Endometrium (tissue), 2 donors: Measurements from ENCODE around the gene HABP2.
A peak's percentile ranks its signal among the peaks of the same experiment; 100 is the strongest.

ENCODE experiments used
- FAIRE-seq: peaks from 2 replicates; lab custom pipeline; 2012; peaks lifted over from hg19 to GRCh38; lab: Jason Lieb, UNC
- donor health status: control.
- donor health status: control.

The HABP2 gene

DNA sequence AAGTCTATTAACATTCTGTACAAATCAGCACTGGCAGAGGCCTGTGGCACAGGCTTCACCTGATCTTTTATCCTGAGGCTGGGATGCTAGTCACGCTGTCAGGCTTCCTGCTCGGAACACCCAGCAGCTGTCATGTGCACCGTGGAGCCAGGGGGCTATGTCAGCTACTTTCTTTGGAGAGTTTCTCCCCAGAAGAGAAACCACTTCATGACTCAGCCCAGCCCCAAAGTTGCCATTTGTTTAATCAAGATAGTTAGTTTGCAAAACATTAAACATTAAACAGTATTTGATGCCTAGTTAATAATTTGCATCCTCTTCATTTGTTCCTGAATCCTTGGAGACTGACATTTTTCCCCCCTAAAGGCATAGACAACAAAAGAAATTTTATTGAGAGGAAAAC lies at the start of gene HABP2:
Gene HABP2 (plus strand): TSS at position 353 of the 400 bp plus-strand sequence. CDS start 69 bp downstream, outside the sequence.
- FAIRE-seq, result no peak

DNA sequence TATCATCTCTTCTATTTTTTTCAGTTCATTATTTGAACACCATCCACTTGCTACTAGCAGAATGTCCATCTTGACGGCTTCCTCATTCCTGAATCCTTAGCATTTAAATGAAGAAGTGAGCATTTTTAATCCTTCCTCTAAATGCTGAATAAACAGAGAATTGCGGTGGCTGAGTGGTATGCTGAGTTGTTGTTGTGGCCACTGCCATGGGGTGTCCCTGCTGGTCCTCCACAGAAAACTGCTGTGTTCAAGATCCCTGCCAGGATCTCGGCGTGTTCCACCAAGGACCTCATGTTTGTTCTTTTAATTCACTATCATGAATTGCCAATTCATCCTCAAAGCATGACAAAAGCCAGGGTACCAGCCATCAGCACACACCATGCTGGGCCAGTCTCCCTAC lies 48.9 kb upstream of the HABP2 start:
- FAIRE-seq, result no peak

- no peak for FAIRE-seq
Measured at GRCh38 chr10:113504423-113504822, 48.4 kb upstream of the HABP2 start.

- FAIRE-seq, result no peak
Measured at GRCh38 chr10:113506476-113506875, 46.4 kb upstream of the HABP2 start.

GRCh38 chr10:113511419-113511818 lies 41.4 kb upstream of the HABP2 start:
- no peak for FAIRE-seq

GRCh38 chr10:113515161-113515560 lies 37.7 kb upstream of the HABP2 start:
- no peak for FAIRE-seq

DNA sequence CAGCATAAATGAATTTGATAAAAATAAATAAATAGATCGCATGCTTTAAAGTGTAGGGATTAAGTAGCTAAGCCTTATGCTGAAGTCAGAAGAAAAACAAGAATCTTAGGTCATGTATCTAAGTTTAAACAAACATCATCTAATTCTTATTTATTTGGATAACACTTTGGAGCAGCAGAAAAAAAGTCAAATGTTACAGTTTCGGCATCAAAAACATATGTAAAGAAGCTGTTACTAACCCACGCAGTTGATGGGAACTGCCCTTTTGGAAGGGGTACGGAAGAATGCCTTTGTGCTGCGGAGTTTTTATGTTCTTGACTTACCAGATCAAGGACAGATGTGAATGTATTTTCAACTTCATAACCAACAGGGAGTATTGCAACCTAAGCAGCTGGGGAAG lies 37.3 kb upstream of the HABP2 start:
- peak; percentile 98 for FAIRE-seq

DNA sequence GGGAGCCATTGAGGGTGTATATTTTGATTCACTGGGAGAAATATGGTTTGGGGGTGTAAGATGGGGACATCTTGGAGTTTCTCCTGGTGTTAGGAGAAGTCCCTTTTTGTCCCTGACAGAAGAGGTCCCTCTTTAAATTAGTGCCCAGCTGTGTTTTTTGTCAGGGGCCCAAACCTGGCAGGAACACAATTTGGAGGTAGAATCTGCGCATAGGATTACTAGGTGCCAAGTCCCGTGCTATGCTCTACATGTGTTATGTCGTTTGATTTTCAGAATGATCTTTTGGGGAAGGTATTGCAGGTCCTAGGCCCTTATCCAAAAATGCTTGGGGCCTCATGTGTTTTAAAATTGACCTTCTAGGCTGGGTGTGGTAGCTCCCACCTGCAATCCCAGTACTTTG lies 36.8 kb upstream of the HABP2 start:
- FAIRE-seq, result no peak

- no peak for FAIRE-seq
Measured at GRCh38 chr10:113517165-113517900, 35.5 kb upstream of the HABP2 start.

GRCh38 chr10:113517901-113518260 lies 35.0 kb upstream of the HABP2 start:
- no peak for FAIRE-seq

- no peak for FAIRE-seq
Measured at GRCh38 chr10:113518415-113518814, 34.4 kb upstream of the HABP2 start.

GRCh38 chr10:113518816-113519591 lies 33.8 kb upstream of the HABP2 start:
- FAIRE-seq, result no peak

- FAIRE-seq, result no peak
Measured at GRCh38 chr10:113519681-113520115, 33.2 kb upstream of the HABP2 start.

DNA sequence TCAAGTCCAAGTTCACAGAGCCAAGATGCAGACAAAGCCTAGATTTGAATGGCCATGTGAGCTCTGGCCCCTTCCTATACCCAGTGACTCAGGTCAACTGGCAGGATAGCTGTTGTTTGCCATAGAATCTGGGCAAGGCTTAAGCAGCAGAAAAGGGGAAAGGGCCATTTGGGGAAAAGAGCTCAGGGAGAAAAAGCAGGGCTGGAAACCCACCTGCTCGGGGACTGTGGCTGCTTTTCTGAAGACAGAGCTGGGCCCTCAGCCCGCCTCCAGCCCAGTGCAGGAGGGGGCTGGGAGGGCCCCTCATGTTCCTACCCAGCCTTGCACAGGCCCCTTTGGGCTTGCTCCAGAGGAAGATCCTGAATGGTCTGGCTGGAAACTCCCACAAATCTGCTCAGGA lies 32.6 kb upstream of the HABP2 start:
- FAIRE-seq, result no peak

DNA sequence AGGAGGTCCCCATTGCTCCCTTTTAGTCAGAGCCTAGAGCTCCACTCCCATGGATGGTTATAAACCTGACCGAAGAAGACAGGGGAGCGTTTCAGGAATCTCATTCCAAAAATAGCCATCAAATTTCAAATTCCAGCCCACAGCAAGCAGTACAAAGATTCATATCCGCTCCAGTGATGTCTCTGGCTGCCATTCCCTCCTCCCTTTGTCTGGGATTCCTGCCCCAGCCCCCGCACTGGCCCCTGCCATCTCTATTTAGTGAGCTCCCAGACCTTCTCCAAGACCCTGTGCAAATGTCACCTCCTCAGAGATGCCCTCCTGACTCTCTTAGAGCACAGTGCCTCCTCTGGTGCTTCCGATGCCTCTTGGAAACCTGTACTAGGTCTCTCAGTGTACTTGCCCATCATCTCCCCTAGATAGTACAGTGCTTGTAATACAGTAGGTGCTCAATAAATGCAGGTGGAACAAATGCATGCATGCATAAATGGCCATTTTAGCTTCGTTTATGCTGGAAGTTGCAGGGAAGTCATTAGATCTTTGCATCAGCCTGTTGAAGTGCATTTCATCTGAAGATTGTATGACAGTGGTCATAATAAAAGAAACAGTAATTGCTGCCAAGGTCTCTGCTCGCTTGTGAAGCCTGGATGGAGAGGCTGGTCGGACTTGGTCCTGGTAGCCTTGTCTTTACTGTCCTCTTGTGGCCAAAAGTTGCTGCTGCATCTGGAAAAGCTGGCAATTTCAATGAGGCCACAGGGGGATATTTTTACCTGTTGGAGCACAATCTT lies 32.0 kb upstream of the HABP2 start:
- FAIRE-seq, result peak; percentile 91

- FAIRE-seq, result no peak
Measured at GRCh38 chr10:113521475-113521795, 31.4 kb upstream of the HABP2 start.

DNA sequence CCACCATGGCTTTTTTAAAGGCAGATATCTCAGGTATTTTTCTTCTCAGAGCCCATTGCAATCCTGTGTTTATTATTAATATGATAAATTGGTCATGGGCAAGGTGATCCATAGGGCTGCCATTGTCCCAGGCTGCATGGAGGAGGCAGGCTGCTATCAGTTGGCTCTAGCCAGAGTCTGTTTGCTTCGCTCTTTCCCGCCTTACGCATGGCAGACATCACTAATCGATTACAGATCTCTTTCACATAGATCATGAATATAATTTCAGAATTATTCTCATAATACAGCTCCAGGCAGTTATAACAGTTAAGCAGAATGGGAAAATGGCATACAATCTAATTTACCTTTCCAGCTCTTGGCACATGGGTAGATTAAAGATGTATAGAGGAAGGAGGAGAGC lies 30.4 kb upstream of the HABP2 start:
- FAIRE-seq, result no peak

DNA sequence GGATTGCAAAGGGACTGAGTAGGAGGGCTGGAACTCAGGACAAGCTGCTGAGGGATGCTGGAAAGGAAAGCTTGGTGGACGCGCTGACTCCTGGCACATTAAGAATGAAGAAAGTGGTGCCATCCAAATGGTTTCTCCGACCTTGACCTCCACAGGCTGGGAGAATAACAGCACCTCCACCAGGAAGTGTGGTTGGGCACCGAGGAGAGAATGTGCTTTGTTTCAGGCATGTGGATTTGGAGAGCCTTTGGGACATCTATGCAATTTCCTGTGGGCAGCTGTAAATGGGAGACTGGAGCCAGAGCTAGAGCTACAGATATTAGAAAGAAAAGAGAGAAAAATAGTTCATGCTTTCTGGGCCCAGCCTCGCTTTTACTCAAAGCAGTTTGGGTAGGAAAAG lies 29.8 kb upstream of the HABP2 start:
- no peak for FAIRE-seq

GRCh38 chr10:113523628-113524027 lies 29.2 kb upstream of the HABP2 start:
- no peak for FAIRE-seq

- no peak for FAIRE-seq
Measured at GRCh38 chr10:113524120-113524519, 28.7 kb upstream of the HABP2 start.

- no peak for FAIRE-seq
Measured at GRCh38 chr10:113524539-113525490, 28.0 kb upstream of the HABP2 start.

DNA sequence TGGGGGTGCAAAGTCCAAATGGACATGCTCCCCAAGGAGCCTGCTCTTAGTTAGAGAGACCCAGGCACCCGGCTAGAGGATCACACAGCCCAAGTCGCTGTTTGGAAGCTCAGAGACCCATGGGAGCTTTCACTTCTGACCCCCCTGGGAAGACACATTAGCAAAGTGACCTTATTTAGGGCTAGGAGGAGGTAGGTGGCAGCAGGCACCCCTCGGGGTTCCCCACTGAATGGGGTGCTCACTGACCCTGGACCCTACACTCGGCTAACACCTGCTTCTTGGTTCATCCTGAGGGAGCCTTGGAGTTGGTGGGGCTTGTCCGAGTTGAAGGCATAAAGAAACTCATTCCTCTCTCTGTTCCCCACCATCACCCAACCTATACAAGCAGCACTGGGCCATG lies 27.1 kb upstream of the HABP2 start:
- no peak for FAIRE-seq
